Midbrain (tissue), 1 donor: Measurements from ENCODE around the gene MRPL11.
A peak's percentile ranks its signal among the peaks of the same experiment; 100 is the strongest.
"Not testable (repeated sequence)": the region's sequence is repeated elsewhere in the genome, so short reads cannot be mapped to it uniquely, and the experiment has no call there.

Experiments used
- DNase-seq: peaks from one replicate; lab custom pipeline; 2025; lab: John Stamatoyannopoulos, UW

MRPL11 gene

GRCh38 chr11:66467034-66467659 is 28.5 kb upstream of the MRPL11 start:
- no peak for DNase-seq

DNA sequence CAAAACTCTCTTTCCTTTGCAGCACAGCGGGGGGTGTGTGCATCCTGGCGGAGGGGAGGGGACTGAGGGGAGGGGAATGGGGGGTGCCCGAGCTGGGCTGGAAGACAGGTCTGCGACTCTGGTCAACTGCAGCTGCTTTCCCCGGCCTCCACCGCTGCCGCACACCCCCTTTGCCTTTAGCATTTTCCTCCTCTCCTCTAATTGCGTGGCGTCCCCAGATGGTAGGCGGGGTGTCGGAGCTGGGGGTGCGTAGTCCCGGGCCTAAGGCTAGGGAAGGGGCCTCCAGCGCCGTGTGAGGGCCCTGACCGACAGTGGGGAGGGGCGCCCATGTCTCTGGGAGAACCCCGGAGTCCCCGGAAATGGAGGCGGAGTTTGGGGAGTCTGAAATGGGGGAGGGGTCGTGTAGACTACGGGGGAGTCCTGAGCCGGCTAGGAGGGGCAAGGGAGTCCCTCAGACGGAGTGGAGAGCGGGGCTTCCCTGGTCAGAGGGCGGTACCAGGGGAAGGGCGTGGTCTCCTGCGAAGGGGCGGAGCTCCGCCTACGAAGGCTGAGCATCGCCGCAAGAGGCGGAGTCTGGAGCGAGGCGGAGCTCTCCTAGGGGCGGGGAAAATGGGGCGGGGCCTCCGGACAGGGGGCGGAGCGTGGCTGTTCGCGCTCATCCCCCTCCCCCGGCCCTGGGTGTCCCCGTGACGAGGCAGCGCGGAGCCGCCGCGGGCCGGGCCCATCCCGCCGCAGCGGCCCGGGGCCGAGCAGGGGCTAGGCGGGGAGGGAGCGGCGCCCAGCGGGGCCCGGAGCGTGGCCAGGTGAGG is 27.8 kb upstream of the MRPL11 start, which contains the start of gene PELI3:
Gene PELI3, plus strand, starts transcription at position 681 of the 809 bp plus-strand sequence. CDS start 1,224 bp downstream, outside the sequence.
- peak; percentile 95 for DNase-seq

DNA sequence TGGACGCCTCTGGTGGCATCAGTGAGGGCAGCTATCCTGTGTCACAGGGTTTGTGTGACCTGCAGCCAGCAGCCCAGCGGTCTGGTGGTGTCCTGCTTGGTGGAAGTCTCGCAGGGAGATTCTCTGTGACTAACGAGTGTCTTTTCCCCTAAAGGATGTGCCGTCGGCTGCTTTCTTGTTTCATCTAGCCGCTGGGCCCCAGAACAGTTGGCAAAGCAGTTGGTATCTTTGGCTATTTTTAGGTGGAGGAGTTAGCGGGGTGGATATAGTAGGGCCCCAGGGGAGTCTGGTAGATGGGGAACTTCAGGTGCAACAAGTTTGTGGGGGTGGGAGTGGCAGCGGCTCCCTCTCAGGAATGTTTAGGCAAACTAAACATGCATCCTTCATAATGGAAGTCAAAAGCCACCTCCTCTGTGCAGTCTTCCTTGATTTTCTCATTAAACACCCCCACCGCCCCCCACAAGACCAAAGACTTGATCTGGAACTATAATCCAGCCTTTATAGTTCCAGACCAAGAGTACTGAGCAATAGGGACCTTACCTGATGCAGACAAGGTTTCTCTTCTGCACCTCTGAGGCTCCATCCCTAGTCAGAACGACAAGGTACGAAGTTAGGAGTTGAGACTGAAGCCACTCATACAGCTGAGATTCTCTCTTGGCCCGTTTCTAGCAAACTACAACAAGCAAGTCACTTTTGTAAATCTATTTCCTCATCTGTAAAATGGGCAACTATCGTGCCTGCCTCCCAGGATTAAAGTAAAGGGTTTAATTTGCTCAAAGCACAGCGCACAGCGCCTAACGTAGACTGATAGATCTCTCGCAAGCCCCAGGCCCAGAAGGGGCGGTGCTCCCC is 27.0 kb upstream of the MRPL11 start:
- DNase-seq = no peak

DNA sequence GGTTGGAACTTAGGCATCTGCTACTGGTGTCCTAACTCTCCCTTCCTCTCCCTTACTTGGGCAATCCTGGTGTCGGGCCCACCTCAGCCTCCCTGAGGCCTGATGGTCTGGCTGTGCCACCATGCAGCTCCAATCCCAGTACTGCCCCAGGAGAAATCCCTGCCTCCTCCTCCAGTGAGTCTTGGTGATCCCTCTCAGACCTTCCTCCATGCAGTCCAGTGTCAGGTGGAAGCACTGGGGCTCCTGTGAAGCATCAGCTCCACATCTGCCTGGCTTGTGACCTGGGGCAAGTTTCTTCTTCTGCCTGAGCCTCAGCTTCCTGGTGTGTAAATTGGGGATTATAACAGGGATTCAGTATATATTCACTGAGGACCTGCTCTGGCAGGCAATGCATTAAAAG is 26.3 kb upstream of the MRPL11 start:
- no peak for DNase-seq

DNA sequence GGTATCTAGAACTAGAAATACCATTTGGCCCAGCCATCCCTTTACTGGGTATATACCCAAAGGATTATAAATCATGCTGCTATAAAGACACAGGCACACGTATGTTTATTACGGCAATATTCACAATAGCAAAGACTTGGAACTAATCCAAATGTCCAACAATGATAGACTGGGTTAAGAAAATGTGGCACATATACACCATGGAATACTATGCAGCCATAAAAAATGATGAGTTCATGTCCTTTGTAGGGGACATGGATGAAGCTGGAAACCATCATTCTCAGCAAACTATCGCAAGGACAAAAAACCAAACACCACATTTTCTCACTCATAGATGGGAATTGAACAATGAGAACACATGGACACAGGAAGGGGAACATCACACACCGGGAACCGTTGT is 25.5 kb upstream of the MRPL11 start:
- DNase-seq = not testable (repeated sequence)

DNA sequence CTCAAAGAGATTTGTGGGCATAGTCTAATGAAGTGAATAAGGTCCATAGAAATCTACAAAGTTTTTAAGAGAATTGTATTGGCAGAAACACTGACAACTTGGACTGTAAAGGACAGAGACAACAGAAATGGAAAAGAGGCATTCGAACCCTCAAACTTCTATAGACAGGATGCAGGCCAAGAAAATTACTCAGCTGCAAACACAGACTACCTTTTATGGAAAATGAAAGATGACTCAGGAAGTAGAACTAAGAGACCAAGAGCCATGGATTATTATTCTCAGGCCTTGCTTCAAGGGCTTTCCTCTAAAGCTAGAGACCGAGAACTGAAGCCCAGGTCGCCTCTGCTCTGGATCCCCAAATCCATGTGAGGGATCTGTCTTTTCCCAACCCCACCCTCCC is 24.3 kb upstream of the MRPL11 start:
- no peak for DNase-seq

DNA sequence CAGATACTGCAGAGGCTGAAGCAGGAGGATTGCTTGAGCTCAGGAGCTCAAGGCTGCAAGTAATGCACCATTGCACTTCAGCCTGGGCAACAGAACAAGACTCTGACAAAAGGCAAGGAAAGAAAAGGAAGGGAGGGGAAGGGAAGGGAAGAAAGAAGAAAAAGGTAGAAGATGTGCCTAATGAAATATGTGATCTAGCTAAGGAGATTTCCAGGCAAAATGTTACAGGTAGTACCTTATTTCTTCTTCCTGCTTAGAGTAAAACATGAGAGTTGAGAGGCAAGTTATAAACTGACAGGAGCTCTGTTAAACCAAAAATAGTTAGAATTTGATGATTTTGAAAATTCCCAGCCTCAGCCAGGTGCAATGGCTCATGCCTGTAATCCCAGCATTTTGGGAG is 23.4 kb upstream of the MRPL11 start:
- DNase-seq = no peak

DNA sequence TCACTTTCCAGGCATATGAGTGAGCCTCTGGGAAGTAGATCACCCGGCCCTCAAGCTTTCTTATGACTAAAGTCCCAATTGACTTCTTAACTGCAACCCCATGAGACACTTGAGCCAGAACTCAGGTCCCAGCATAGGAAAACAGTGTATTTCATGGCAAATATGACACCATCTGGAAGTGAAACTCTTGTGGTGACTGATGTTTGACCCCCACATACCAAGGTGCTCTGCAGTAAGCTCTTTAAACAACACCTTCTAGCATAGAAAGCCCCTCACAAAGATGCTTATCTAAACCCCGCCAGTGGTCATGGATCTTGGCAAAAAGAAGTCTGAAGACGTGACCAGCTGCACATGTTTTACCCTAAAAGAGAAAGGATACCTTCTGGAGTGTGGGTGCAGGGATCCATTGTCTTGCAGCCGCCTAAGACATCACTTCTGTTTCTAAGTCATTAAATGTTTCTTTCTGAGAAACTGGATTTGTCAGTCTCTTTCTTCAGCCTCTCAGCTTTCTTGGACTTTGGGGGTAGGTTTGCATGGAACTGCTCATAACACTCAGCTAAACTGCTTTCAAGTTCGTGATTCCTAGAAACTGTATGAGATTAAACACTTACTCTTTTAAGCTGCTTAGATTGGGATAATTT is 20.6 kb upstream of the MRPL11 start:
- no peak for DNase-seq

DNA sequence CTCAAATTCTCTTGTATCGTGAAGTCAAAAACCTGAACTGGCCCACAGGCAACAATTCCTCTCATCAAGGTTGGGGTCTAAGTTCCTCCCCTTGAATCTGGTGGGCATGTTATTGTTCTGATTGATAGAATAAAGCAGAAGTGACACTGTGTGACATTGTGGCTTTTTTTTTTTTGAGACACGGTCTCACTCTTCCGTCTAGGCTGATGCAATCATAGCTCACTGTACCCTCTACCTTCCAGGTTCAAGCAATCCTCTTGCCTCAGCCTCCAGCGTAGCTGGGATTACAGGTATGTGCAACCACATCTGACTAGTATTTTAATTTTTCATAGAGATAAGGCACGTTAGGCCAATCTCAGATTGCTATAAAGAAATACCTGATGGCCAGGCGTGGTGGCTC is 19.2 kb upstream of the MRPL11 start:
- DNase-seq = no peak

DNA sequence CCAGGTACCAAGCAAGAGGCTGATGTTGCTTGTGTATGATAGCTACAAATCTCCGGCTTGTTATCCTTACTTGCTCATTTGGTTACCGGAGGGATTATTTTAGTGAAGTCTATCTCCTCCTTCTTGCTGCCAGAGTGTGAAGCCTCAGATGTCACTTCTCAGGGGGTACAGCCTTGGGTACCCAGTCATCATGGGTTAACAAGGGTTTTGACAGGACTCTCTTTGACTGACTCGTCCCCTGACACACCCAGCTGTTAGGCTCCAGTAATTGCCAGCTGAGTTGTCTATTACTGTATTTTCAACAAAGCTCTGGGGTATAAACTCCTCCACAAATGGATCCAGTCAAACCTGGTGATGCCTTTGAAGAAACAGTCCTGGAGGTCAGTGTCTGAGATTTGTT is 16.2 kb upstream of the MRPL11 start:
- DNase-seq = no peak

DNA sequence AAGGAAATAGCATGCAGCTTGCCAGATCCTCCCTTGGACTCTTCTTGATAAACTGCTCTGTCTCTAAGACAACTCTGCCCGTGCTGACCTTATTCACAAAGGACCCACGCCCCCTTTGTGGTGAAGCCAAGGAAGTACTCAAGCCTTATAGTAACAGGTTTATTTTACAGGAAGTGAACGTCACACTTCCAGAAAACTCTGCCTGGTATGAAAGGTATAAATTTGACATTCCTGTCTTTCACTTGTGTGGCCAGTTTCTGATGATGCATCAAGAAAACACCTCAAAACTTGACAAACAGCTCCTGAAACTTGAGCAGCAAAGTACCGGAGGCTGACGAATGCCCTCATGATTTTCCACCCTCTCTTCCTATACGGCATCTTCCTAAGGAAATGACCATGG is 15.6 kb upstream of the MRPL11 start:
- no peak for DNase-seq

GRCh38 chr11:66451663-66452062 is 13.0 kb upstream of the MRPL11 start:
- DNase-seq = no peak

DNA sequence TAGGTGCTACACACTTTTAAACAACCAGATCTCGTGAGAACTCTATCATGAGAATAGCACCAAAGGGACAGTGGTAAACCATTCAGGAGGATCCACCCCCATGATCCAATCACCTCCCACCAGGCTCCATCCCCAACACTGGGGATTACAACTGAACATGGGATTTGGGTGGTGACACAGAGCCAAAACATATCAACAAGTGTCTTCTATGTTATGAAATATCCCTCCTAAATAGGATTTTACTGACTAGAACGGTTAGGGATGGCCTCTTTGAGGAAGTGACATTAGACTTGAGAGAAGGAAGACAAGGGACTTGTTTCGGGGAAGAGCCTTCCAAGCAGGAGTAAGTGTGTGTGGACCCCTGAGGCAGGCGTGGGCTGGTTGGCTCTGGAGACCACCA is 11.9 kb upstream of the MRPL11 start:
- no peak for DNase-seq

GRCh38 chr11:66448523-66448922 is 9.9 kb upstream of the MRPL11 start:
- no peak for DNase-seq

DNA sequence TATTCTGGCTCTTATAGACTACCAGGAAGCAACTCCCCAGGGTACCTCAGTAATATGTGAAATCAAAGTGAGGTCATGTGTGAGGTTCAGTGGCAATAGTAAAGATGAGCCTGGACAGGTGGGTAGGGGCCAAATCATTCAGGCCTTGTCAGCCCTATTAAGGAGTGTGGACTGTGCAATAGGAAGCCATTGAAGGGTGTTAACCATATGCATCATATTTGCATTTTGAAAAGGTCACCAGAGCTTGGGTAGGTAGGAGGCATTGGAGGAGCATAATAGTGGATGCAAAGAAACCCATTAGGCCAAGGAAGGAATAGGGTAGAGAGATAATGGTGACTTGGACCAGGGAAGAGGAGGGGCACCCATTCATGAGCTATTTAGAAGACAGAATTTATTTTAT is 8.4 kb upstream of the MRPL11 start:
- no peak for DNase-seq

GRCh38 chr11:66443602-66444001 is 5.0 kb upstream of the MRPL11 start:
- DNase-seq = no peak

DNA sequence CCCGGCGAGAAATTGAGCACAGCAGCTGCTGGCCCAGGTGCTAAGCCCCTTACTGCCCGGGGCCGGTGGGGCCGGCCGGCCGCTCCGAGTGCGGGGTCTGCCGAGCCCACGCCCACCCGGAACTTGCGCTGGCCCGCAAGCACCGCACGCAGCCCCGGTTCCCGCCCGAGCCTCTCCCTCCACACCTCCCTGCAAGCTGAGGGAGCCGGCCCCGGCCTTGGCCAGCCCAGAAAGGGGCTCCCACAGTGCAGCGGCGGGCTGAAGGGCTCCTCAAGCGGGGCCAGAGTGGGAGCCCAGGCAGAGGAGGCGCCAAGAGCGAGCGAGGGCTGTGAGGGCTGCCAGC is 2.3 kb upstream of the MRPL11 start:
- DNase-seq = not testable (repeated sequence)

GRCh38 chr11:66440101-66440939 is 1.7 kb upstream of the MRPL11 start:
- not testable (repeated sequence) for DNase-seq

DNA sequence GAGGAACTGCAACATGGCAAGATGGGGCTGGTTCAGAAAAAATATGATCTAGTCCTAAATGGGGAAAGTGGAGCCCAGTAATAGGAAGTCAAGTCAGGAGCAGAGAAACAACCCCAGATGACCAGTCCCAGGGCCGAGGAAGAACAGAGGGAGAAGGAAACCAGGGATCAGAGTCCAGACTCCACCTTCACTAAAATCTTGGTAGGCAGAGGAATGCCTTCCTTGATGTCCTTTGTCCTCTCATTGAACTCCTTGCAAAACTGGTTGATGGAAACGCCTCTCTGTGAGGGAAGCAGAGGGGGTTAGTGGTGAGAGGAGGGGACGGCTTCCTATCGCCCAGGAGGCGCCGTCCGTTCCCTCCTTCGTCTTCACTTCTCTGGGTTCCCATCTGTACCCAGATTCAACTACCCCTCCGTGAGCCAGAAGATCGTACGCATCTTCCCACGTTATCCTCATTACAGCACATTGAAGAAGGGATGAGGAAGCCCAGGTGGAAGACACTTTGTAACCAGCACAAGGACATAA is 607 bp downstream of the MRPL11 start:
- no peak for DNase-seq

- DNase-seq = no peak
These were observed 6.1 kb downstream of the MRPL11 start for GRCh38 chr11:66432597-66432996.

DNA sequence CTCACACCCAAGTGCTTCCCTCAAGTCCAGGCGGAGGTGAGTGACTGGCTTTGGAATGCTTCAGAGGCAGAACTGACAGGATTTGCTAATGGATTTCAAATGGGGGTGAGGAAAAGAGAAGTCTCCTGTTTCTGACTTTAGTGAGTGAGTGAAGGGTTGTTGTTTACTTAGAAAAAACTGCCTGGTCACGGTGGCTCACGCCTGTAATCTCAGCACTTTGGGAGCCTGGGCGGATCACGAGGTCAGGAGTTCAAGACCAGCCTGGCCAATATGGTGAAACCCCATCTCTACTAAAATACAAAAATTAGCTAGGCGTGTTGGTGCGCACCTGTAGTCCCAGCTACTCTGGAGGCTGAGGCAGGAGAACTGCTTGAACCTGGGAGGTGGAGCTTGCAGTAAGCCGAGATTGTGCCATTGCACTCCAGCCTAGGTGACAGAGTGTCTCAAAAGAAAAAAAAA is 6.7 kb downstream of the MRPL11 start:
- not testable (repeated sequence) for DNase-seq
